ENCODE data around the gene TCEAL9. TPM values are rescaled to one million over a fixed set of nuclear protein-coding genes. Genes with fewer than 3 reads are reported as not detected.

The TCEAL9 gene
- total RNA-seq, 4 donors from 2014 or later: 26.1 to 95.6 (median 52.6) TPM

DNA sequence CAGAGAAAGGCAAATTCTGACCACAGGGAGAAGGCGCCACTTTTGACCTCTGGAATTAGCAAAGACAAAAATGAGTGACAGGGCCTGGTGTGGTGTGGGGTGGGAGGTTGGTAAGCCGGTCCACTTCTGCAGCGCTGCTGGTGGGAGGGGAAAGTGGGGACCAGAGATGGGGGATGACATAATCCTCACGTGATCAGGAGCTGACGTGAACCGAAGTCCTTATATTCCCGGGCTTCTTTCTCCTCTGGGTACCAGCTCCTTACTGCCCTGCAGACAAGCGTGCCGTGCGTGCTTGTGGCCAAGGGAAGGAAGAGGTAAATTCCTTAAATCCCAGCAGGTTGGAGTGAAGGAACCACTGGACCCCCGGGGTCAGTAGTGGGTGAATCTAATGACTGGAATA is 26.3 kb upstream of the TCEAL9 start, which contains the start of gene TCEAL7:
TSS of gene TCEAL7 (plus strand) at position 249 of the 400 bp plus-strand sequence. CDS start 1,165 bp downstream, outside the sequence.
- no peaks in the 10 kb centered on the region for H3K36me3 ChIP-seq
- DNase-seq: peak; percentile 57 to 75
- H3K9me3 ChIP-seq: no peaks in the 10 kb centered on the region
- H3K27me3 ChIP-seq: peaks cover 0 to 15% of the 10 kb centered on the region in 2 donors
- no peaks in the 10 kb centered on the region for H3K4me1 ChIP-seq
- peak within 1 kb of the TSS; percentile 13 to 36 for H3K4me3 ChIP-seq
- intact Hi-C loops (cut with DNase I; ENCODE audit: low total_unique reads): no loop called here
- peak within 1 kb of the TSS; percentile 76 to 79 for H3K27ac ChIP-seq
- TF ChIP-seq POLR2A (IDR thresholded peaks at IDR 0.05): peak; percentile 22 to 55
- TF ChIP-seq, protein P1, sequence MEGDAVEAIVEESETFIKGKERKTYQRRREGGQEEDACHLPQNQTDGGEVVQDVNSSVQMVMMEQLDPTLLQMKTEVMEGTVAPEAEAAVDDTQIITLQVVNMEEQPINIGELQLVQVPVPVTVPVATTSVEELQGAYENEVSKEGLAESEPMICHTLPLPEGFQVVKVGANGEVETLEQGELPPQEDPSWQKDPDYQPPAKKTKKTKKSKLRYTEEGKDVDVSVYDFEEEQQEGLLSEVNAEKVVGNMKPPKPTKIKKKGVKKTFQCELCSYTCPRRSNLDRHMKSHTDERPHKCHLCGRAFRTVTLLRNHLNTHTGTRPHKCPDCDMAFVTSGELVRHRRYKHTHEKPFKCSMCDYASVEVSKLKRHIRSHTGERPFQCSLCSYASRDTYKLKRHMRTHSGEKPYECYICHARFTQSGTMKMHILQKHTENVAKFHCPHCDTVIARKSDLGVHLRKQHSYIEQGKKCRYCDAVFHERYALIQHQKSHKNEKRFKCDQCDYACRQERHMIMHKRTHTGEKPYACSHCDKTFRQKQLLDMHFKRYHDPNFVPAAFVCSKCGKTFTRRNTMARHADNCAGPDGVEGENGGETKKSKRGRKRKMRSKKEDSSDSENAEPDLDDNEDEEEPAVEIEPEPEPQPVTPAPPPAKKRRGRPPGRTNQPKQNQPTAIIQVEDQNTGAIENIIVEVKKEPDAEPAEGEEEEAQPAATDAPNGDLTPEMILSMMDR (IDR thresholded peaks at IDR 0.05): no peak

DNA sequence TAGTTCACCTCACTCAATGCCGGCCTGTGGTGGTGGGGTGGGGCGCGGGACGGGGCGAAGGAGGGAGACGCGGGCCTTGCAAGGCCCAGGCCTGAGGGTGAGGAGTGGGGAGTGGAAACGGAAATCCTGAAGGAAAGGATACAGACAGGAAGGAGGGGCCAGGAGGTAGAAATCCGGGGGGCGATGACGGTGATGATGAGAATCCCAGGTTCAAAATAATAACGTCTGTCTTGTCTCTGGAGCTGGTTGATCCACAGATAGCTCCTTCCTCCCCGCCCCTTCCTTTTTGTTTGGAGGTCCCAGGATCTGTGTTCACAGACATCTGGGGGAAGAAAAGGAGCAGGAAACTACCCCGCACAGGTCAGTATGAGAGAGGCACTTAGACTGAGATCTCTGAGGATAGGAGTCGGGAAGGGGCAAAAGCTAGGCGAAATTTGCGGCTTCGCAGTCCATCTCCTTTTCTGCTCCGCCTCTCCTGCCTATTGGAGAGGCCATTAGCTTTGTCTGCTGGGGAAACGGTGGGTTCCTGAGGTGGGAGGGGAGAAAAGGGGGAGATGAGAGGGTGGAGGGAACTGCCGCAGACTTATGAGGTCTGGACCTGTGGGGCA is 25.5 kb upstream of the TCEAL9 start:
- intact Hi-C loops (cut with DNase I; ENCODE audit: low total_unique reads): no loop called here
- no peak for TF ChIP-seq POLR2A (IDR thresholded peaks at IDR 0.05)
- TF ChIP-seq, protein P1 (IDR thresholded peaks at IDR 0.05): no peak
- Histone ChIP-seq H3K27me3 (peaks cover 0 to 15% of the 10 kb centered on the region in 2 donors), H3K4me1 (no peaks in the 10 kb centered on the region), H3K4me3 (peak overlapping the region; percentile 13 to 36), H3K9me3 (no peaks in the 10 kb centered on the region), H3K36me3 (no peaks in the 10 kb centered on the region), H3K27ac (peak overlapping the region; percentile 76 to 79)
- DNase-seq: peak in 1 of 2 donors; percentile 22

DNA sequence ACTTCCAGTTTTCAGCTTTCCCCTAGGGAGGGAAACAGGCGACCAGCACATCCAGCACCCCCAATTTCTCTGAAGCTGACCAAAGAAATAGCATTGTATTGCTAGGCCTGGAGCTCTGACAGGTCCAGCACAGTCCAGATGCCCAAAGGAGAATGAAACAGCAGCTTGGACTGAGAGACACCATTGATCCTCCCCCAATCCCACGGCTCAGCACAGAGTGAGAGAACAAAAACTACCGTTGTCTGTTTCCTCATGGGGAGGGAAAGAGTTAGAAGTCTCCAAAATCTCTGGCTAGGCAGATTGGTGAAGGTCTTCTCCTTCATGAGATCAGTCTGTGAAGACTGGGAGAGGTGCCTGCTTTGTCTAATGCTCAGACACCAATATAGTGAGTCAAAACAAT is 17.6 kb upstream of the TCEAL9 start:
- Histone ChIP-seq H3K27me3 (peaks cover 0 to 8% of the 10 kb centered on the region in 2 donors), H3K27ac (no peak overlapping the region), H3K4me3 (no peak overlapping the region), H3K36me3 (no peaks in the 10 kb centered on the region), H3K9me3 (no peaks in the 10 kb centered on the region), H3K4me1 (no peaks in the 10 kb centered on the region)
- intact Hi-C loops (cut with DNase I; ENCODE audit: low total_unique reads): no loop called here
- no peak for DNase-seq
- TF ChIP-seq, protein P1 (IDR thresholded peaks at IDR 0.05): no peak
- no peak for TF ChIP-seq POLR2A (IDR thresholded peaks at IDR 0.05)

DNA sequence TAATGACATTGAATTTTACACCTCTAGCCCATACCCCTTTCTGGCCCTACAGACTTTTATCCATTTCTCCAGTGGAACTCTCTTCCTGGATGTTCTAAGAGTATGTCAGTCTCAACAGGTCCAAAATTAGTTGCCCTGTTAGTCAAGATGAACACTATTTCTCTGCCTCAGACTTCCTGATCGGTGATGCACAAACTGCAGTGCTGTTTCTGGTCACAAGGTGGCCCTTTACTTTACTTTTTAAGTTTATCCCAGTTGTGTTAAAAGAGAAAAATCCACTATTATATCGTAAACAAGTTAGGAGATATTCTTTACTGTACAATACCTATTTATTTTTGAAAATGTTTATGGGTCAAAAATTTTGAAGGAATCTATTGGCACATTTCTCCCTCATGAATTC is 13.2 kb upstream of the TCEAL9 start:
- Histone ChIP-seq H3K36me3 (no peaks in the 10 kb centered on the region), H3K27me3 (peaks cover 0 to 6% of the 10 kb centered on the region in 2 donors), H3K27ac (no peak overlapping the region), H3K4me3 (no peak overlapping the region), H3K9me3 (no peaks in the 10 kb centered on the region), H3K4me1 (no peaks in the 10 kb centered on the region)
- TF ChIP-seq, protein P1 (IDR thresholded peaks at IDR 0.05): peak; percentile 58 to 68 (median 60)
- TF ChIP-seq POLR2A (IDR thresholded peaks at IDR 0.05): no peak
- intact Hi-C loops (cut with DNase I; ENCODE audit: low total_unique reads): loop anchor here (5.0 kb wide), 1 partner anchor 119 kb away; no protein-coding TSS in a partner anchor
- DNase-seq: peak; percentile 48 to 49

DNA sequence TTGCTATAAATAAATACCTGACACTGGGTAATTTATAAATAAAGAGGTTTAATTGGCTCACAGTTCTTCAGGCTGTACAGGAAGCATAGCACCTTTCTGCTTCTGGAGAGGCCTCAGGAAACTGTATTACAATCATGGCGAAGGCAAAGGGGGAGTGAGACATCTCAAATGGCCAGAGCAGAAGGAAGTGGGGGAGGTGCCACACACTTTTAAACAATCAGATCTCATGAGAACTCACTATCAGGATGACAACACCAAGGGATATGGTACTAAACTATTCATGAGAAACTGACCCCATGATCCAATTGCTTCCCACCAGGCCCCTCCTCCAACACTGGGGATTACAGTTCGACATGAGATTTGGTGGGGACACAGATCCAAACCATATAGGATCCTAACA is 11.7 kb upstream of the TCEAL9 start:
- TF ChIP-seq POLR2A (IDR thresholded peaks at IDR 0.05): no peak
- TF ChIP-seq, protein P1 (IDR thresholded peaks at IDR 0.05): no peak
- no peak overlapping the region for H3K27ac ChIP-seq
- no peak for DNase-seq
- H3K4me1 ChIP-seq: no peaks in the 10 kb centered on the region
- no peak overlapping the region for H3K4me3 ChIP-seq
- H3K9me3 ChIP-seq: no peaks in the 10 kb centered on the region
- peaks cover 0 to 9% of the 10 kb centered on the region in 2 donors for H3K27me3 ChIP-seq
- intact Hi-C loops (cut with DNase I; ENCODE audit: low total_unique reads): loop anchor here (5.0 kb wide), 1 partner anchor 118 kb away; no protein-coding TSS in a partner anchor
- no peaks in the 10 kb centered on the region for H3K36me3 ChIP-seq

Measured in uterus (tissue), 4 donors.